ENCODE measurements around the gene RASA3. TPM values are rescaled to one million over a fixed set of nuclear protein-coding genes. Genes with fewer than 3 reads are reported as not detected.

RASA3 gene
- total and polyA plus RNA-seq, 5 donors from 2014 or later = 93.8 to 265 (median 99.6) TPM

GRCh38 chr13:114053026-114053425 is 79.4 kb downstream of the RASA3 start:
- peaks cover 21% of the 10 kb centered on the region for H3K36me3 Mint-ChIP-seq
- no peak overlapping the region for H3K4me3 ChIP-seq (ENCODE audit: low read depth, low read length)

GRCh38 chr13:114050536-114051450 is 81.6 kb downstream of the RASA3 start:
- Mint-ChIP-seq H3K4me1 (peaks cover 19 to 70% (median 32%) of the 10 kb centered on the region in 4 donors), H3K36me3 (peaks cover 29% of the 10 kb centered on the region), H3K4me3 (peak overlapping the region in 3 of 4 donors; percentile 38 to 70 (median 38)), H3K27ac (no peak overlapping the region), H3K9me3 (peaks cover 0 to 3% (median 0%) of the 10 kb centered on the region in 7 donors), H3K27me3 (no peaks in the 10 kb centered on the region)
- Histone ChIP-seq H3K36me3 (ENCODE audit: control insufficient read depth, insufficient read depth, low read length) (peaks cover 74% of the 10 kb centered on the region), H3K4me1 (ENCODE audit: control insufficient read depth, insufficient read depth, low read length, poor library complexity, severe bottlenecking) (peaks cover 43% of the 10 kb centered on the region), H3K27me3 (ENCODE audit: control insufficient read depth, insufficient read depth, low read length) (no peaks in the 10 kb centered on the region), H3K9me3 (ENCODE audit: control insufficient read depth in 2 of 2, low read length in 2 of 2) (no peaks in the 10 kb centered on the region), H3K4me3 (ENCODE audit: low read depth, low read length) (no peak overlapping the region), H3K27ac (ENCODE audit: insufficient read depth, low read length, poor library complexity, severe bottlenecking) (no peak overlapping the region)
- DNase-seq (no peak), ATAC-seq (ENCODE audit: low read depth in 2 of 2) (no peak)

More at GRCh38 chr13:114053026-114053425, 79.4 kb downstream of the RASA3 start:
- no peaks in the 10 kb centered on the region for H3K27me3 Mint-ChIP-seq
- H3K27ac Mint-ChIP-seq = peak overlapping the region in 2 of 3 donors; percentile 42 to 69
- H3K9me3 Mint-ChIP-seq = peaks cover 0 to 1% (median 0%) of the 10 kb centered on the region in 7 donors
- DNase-seq (no peak), ATAC-seq (ENCODE audit: low read depth in 2 of 2) (no peak)
- Histone ChIP-seq H3K36me3 (ENCODE audit: control insufficient read depth, insufficient read depth, low read length) (peaks cover 77% of the 10 kb centered on the region), H3K27me3 (ENCODE audit: control insufficient read depth, insufficient read depth, low read length) (no peaks in the 10 kb centered on the region), H3K27ac (ENCODE audit: insufficient read depth, low read length, poor library complexity, severe bottlenecking) (no peak overlapping the region), H3K9me3 (ENCODE audit: control insufficient read depth in 2 of 2, low read length in 2 of 2) (no peaks in the 10 kb centered on the region), H3K4me1 (ENCODE audit: control insufficient read depth, insufficient read depth, low read length, poor library complexity, severe bottlenecking) (peaks cover 38% of the 10 kb centered on the region)
- H3K4me1 Mint-ChIP-seq = peaks cover 6 to 60% (median 21%) of the 10 kb centered on the region in 4 donors
- H3K4me3 Mint-ChIP-seq = peak overlapping the region in 1 of 4 donors; percentile 58

- no peak for ATAC-seq (ENCODE audit: low read depth in 2 of 2)
- Mint-ChIP-seq H3K27me3 (no peaks in the 10 kb centered on the region), H3K36me3 (peaks cover 35% of the 10 kb centered on the region), H3K4me1 (peaks cover 22 to 71% (median 40%) of the 10 kb centered on the region in 4 donors), H3K27ac (peak overlapping the region in 2 of 3 donors; percentile 38 to 84), H3K4me3 (peak overlapping the region; percentile 39 to 85 (median 78)), H3K9me3 (peaks cover 0 to 3% (median 0%) of the 10 kb centered on the region in 7 donors)
- Histone ChIP-seq H3K27ac (ENCODE audit: insufficient read depth, low read length, poor library complexity, severe bottlenecking) (peak overlapping the region; percentile 20), H3K9me3 (ENCODE audit: control insufficient read depth in 2 of 2, low read length in 2 of 2) (no peaks in the 10 kb centered on the region), H3K36me3 (ENCODE audit: control insufficient read depth, insufficient read depth, low read length) (peaks cover 73% of the 10 kb centered on the region), H3K4me1 (ENCODE audit: control insufficient read depth, insufficient read depth, low read length, poor library complexity, severe bottlenecking) (peaks cover 43% of the 10 kb centered on the region), H3K27me3 (ENCODE audit: control insufficient read depth, insufficient read depth, low read length) (no peaks in the 10 kb centered on the region), H3K4me3 (ENCODE audit: low read depth, low read length) (no peak overlapping the region)
- no peak for DNase-seq
These were observed 82.8 kb downstream of the RASA3 start for GRCh38 chr13:114049626-114050101.

- no peaks in the 10 kb centered on the region for H3K27me3 Mint-ChIP-seq
- peaks cover 69% of the 10 kb centered on the region for H3K36me3 ChIP-seq (ENCODE audit: control insufficient read depth, insufficient read depth, low read length)
- H3K27ac Mint-ChIP-seq = peak overlapping the region; percentile 72 to 84 (median 74)
- H3K27me3 ChIP-seq (ENCODE audit: control insufficient read depth, insufficient read depth, low read length) = no peaks in the 10 kb centered on the region
- peak overlapping the region; percentile 61 for H3K4me3 ChIP-seq (ENCODE audit: low read depth, low read length)
- DNase-seq (peak in 1 of 3 donors; percentile 56), ATAC-seq (ENCODE audit: low read depth in 2 of 2) (peak; percentile 33 to 35)
- H3K36me3 Mint-ChIP-seq = peaks cover 32% of the 10 kb centered on the region
- H3K9me3 Mint-ChIP-seq = peaks cover 0 to 3% (median 0%) of the 10 kb centered on the region in 7 donors
- H3K4me1 Mint-ChIP-seq = peaks cover 22 to 71% (median 40%) of the 10 kb centered on the region in 4 donors
- peaks cover 43% of the 10 kb centered on the region for H3K4me1 ChIP-seq (ENCODE audit: control insufficient read depth, insufficient read depth, low read length, poor library complexity, severe bottlenecking)
- H3K27ac ChIP-seq (ENCODE audit: insufficient read depth, low read length, poor library complexity, severe bottlenecking) = peak overlapping the region; percentile 41
- no peaks in the 10 kb centered on the region for H3K9me3 ChIP-seq (ENCODE audit: control insufficient read depth in 2 of 2, low read length in 2 of 2)
- H3K4me3 Mint-ChIP-seq = peak overlapping the region; percentile 76 to 85 (median 84)
These were observed 83.4 kb downstream of the RASA3 start for GRCh38 chr13:114049026-114049425.

GRCh38 chr13:114048443-114048842 is 84.0 kb downstream of the RASA3 start:
- H3K27ac Mint-ChIP-seq = no peak overlapping the region
- H3K4me3 Mint-ChIP-seq = peak overlapping the region in 1 of 4 donors; percentile 19
- ATAC-seq (ENCODE audit: low read depth in 2 of 2) = no peak
- Histone ChIP-seq H3K4me1 (ENCODE audit: control insufficient read depth, insufficient read depth, low read length, poor library complexity, severe bottlenecking) (peaks cover 42% of the 10 kb centered on the region), H3K9me3 (ENCODE audit: control insufficient read depth in 2 of 2, low read length in 2 of 2) (no peaks in the 10 kb centered on the region), H3K27me3 (ENCODE audit: control insufficient read depth, insufficient read depth, low read length) (no peaks in the 10 kb centered on the region), H3K4me3 (ENCODE audit: low read depth, low read length) (no peak overlapping the region), H3K36me3 (ENCODE audit: control insufficient read depth, insufficient read depth, low read length) (peaks cover 68% of the 10 kb centered on the region), H3K27ac (ENCODE audit: insufficient read depth, low read length, poor library complexity, severe bottlenecking) (peak overlapping the region; percentile 41)
- no peak for DNase-seq
- peaks cover 0 to 3% (median 0%) of the 10 kb centered on the region in 7 donors for H3K9me3 Mint-ChIP-seq
- no peaks in the 10 kb centered on the region for H3K27me3 Mint-ChIP-seq
- H3K36me3 Mint-ChIP-seq = peaks cover 32% of the 10 kb centered on the region
- H3K4me1 Mint-ChIP-seq = peaks cover 22 to 68% (median 39%) of the 10 kb centered on the region in 4 donors

- H3K4me1 ChIP-seq (ENCODE audit: control insufficient read depth, insufficient read depth, low read length, poor library complexity, severe bottlenecking) = peaks cover 36% of the 10 kb centered on the region
- H3K9me3 Mint-ChIP-seq = peaks cover 0 to 7% (median 0%) of the 10 kb centered on the region in 7 donors
- H3K4me1 Mint-ChIP-seq = peaks cover 22 to 69% (median 40%) of the 10 kb centered on the region in 4 donors
- H3K27ac ChIP-seq (ENCODE audit: insufficient read depth, low read length, poor library complexity, severe bottlenecking) = no peak overlapping the region
- H3K9me3 ChIP-seq (ENCODE audit: control insufficient read depth in 2 of 2, low read length in 2 of 2) = no peaks in the 10 kb centered on the region
- peaks cover 75% of the 10 kb centered on the region for H3K36me3 ChIP-seq (ENCODE audit: control insufficient read depth, insufficient read depth, low read length)
- H3K4me3 ChIP-seq (ENCODE audit: low read depth, low read length) = no peak overlapping the region
- H3K27ac Mint-ChIP-seq = peak overlapping the region in 2 of 3 donors; percentile 63 to 76
- no peaks in the 10 kb centered on the region for H3K27me3 ChIP-seq (ENCODE audit: control insufficient read depth, insufficient read depth, low read length)
- H3K4me3 Mint-ChIP-seq = peak overlapping the region in 3 of 4 donors; percentile 44 to 60 (median 50)
- peaks cover 39% of the 10 kb centered on the region for H3K36me3 Mint-ChIP-seq
- DNase-seq = no peak
- H3K27me3 Mint-ChIP-seq = no peaks in the 10 kb centered on the region
- no peak for ATAC-seq (ENCODE audit: low read depth in 2 of 2)
These were observed 85.0 kb downstream of the RASA3 start for GRCh38 chr13:114047358-114047881.

- no peak for DNase-seq
- Histone ChIP-seq H3K36me3 (ENCODE audit: control insufficient read depth, insufficient read depth, low read length) (peaks cover 75% of the 10 kb centered on the region), H3K4me1 (ENCODE audit: control insufficient read depth, insufficient read depth, low read length, poor library complexity, severe bottlenecking) (peaks cover 36% of the 10 kb centered on the region), H3K27ac (ENCODE audit: insufficient read depth, low read length, poor library complexity, severe bottlenecking) (no peak overlapping the region), H3K9me3 (ENCODE audit: control insufficient read depth in 2 of 2, low read length in 2 of 2) (no peaks in the 10 kb centered on the region), H3K27me3 (ENCODE audit: control insufficient read depth, insufficient read depth, low read length) (no peaks in the 10 kb centered on the region), H3K4me3 (ENCODE audit: low read depth, low read length) (no peak overlapping the region)
- H3K4me3 Mint-ChIP-seq = peak overlapping the region in 3 of 4 donors; percentile 28 to 74 (median 50)
- H3K27me3 Mint-ChIP-seq = no peaks in the 10 kb centered on the region
- no peak for ATAC-seq (ENCODE audit: low read depth in 2 of 2)
- H3K9me3 Mint-ChIP-seq = peaks cover 0 to 7% (median 0%) of the 10 kb centered on the region in 7 donors
- H3K27ac Mint-ChIP-seq = peak overlapping the region; percentile 60 to 90 (median 77)
- peaks cover 46% of the 10 kb centered on the region for H3K36me3 Mint-ChIP-seq
- H3K4me1 Mint-ChIP-seq = peaks cover 22 to 72% (median 42%) of the 10 kb centered on the region in 4 donors
These were observed 85.9 kb downstream of the RASA3 start for GRCh38 chr13:114046431-114046975.

Measured in CD4-positive, CD25-positive, alpha-beta regulatory T cell (primary cell).